Peyer's patch (tissue), 4 donors: Measurements from ENCODE around the gene PGM5.

Experiments
- POLR2A ChIP-seq, 2 donors: fragments of 450-650 bp; IDR thresholded peaks; one replicate each; pipeline ENCODE4 v1.5.1; 2017; ENCODE audit warnings: antibody characterized with exemption in 2 of 2, mild to moderate bottlenecking in 2 of 2, moderate library complexity in 2 of 2
- TF ChIP-seq, protein P1 (sequence below), 6 experiments: fragments of 450-650 bp in 4 of 6; fragments of 200-600 bp in 2 of 6; sonication (generic) in 1 of 6; IDR thresholded peaks; one replicate each; pipeline ENCODE4 v1.5.1; 2017 to 2019; ENCODE audit warnings: antibody characterized with exemption in 6 of 6, mild to moderate bottlenecking in 3 of 6, moderate library complexity in 1 of 6

DNA sequence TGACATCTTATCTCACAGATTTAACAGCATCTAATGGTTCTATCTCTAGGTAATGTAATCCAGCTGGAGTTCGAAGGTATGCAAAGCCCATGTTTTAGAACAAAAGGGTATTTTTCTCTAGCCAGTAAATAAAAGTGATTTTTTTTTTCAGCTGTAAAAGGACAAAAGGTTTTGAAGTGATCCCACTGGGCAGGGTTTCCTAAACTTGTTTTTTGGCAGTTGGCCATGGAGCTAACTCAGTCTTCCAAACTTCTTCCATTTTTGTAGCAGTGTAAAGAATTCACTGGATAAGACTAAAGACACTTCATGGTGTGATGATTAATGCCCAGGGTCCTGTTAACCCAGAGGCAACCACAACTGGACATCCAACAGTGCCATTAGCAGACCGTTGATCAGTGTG lies 120.4 kb downstream of the PGM5 start:
- TF ChIP-seq, protein P1, sequence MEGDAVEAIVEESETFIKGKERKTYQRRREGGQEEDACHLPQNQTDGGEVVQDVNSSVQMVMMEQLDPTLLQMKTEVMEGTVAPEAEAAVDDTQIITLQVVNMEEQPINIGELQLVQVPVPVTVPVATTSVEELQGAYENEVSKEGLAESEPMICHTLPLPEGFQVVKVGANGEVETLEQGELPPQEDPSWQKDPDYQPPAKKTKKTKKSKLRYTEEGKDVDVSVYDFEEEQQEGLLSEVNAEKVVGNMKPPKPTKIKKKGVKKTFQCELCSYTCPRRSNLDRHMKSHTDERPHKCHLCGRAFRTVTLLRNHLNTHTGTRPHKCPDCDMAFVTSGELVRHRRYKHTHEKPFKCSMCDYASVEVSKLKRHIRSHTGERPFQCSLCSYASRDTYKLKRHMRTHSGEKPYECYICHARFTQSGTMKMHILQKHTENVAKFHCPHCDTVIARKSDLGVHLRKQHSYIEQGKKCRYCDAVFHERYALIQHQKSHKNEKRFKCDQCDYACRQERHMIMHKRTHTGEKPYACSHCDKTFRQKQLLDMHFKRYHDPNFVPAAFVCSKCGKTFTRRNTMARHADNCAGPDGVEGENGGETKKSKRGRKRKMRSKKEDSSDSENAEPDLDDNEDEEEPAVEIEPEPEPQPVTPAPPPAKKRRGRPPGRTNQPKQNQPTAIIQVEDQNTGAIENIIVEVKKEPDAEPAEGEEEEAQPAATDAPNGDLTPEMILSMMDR (IDR thresholded peaks at IDR 0.05), result no peak
- no peak for TF ChIP-seq POLR2A (IDR thresholded peaks at IDR 0.05)
